Measurements from ENCODE around the gene SELENOM.
"Not testable (repeated sequence)": the region's sequence is repeated elsewhere in the genome, so short reads cannot be mapped to it uniquely, and the experiment has no call there.

SELENOM gene

GRCh38 chr22:31128156-31128555, 20.8 kb upstream of the SELENOM start:
- DNase-seq: no peak

- DNase-seq: no peak
Measured at GRCh38 chr22:31127181-31127772, 19.9 kb upstream of the SELENOM start.

- no peak for DNase-seq
Measured at GRCh38 chr22:31126869-31127175, 19.5 kb upstream of the SELENOM start.

- no peak for DNase-seq
Measured at GRCh38 chr22:31126128-31126868, 18.9 kb upstream of the SELENOM start.

GRCh38 chr22:31125521-31126117, 18.3 kb upstream of the SELENOM start:
- DNase-seq: no peak

- DNase-seq: no peak
Measured at GRCh38 chr22:31124811-31125465, 17.6 kb upstream of the SELENOM start.

- no peak for DNase-seq
Measured at GRCh38 chr22:31124290-31124689, 16.9 kb upstream of the SELENOM start.

GRCh38 chr22:31123292-31123602, 15.9 kb upstream of the SELENOM start:
- no peak for DNase-seq

- no peak for DNase-seq
Measured at GRCh38 chr22:31122532-31123291, 15.3 kb upstream of the SELENOM start, which contains the start of gene INPP5J. TSS of gene INPP5J (plus strand) at chr22:31122966. CDS start at chr22:31123015, 49 bp downstream.

GRCh38 chr22:31122196-31122531, 14.8 kb upstream of the SELENOM start:
- DNase-seq: no peak

GRCh38 chr22:31121403-31121802, 14.0 kb upstream of the SELENOM start:
- no peak for DNase-seq

GRCh38 chr22:31120642-31121041, 13.3 kb upstream of the SELENOM start:
- DNase-seq: no peak

GRCh38 chr22:31120230-31120629, 12.9 kb upstream of the SELENOM start:
- no peak for DNase-seq

GRCh38 chr22:31119026-31119717, 11.8 kb upstream of the SELENOM start:
- no peak for DNase-seq

GRCh38 chr22:31118046-31118820, 10.9 kb upstream of the SELENOM start:
- DNase-seq: no peak

- DNase-seq: not testable (repeated sequence)
Measured at GRCh38 chr22:31112547-31113091, 5.3 kb upstream of the SELENOM start.

- DNase-seq: no peak
Measured at GRCh38 chr22:31107894-31108218, 488 bp upstream of the SELENOM start.

GRCh38 chr22:31106731-31107177, 614 bp downstream of the SELENOM start:
- DNase-seq: no peak

- DNase-seq: no peak
Measured at GRCh38 chr22:31106001-31106571, 1.3 kb downstream of the SELENOM start.

GRCh38 chr22:31105282-31105929, 2.0 kb downstream of the SELENOM start:
- no peak for DNase-seq

GRCh38 chr22:31104869-31105268, 2.5 kb downstream of the SELENOM start:
- no peak for DNase-seq

Data from stimulated activated CD4-positive, alpha-beta T cell treated with anti-CD3 and anti-CD28 coated beads, Interleukin-4, amount 100 ng/mL, for 24 hours (primary cell).